ENCODE results near the gene ZNF556.

Gene ZNF556

DNA sequence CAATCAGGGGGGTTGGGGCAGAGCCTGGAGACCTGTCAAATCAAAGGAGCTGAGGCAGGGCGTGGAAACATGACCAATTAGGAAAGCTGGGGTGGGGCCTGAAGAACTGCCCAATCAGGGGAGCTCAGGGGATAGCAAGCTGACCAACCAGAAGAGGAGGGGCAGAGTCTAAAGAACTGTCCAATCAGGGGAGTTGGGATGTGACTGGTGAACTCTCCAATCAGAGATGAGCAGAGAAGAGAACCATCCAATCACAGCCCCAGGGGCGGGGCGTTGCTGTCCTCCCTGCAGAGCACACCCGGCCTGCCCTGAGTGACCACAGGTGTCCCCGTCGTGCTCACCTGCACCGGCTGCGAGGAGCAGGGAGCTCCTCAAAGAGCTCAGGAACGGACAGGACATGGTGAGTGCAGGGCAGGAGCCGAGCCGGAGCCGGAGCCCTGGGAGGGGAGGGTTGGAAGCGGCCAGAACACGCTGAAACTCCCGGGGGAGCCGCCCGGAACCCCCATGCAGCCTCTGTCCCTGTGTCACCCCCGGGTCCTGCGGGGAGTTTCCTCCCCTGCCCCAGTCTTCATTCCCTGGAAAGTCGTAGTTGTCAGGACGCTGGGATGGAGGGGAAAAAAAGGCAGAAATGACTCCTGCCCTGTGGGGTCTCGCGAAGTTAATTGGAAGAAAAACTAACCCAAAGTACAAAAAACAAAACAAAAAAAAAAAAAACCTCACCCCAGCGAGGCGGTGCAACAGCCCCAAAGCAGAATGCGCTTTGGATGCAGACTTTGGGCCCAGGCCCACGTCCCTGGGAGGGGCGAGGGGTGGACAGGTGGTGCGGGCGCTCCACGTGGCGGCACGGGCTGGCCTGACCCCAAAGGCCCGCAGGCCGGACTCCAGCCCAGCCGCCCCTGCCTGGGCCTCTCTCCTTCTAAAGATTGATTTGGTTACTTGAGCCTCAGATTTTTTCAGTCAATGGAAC lies at the start of gene ZNF556:
TSS of gene ZNF556 (plus strand) at position 311 of the 967 bp plus-strand sequence. CDS start at position 398, 87 bp downstream.
- DNase-seq, result no peak

- peak; percentile 100 for DNase-seq
Observed at GRCh38 chr19:2819540-2820111, 47.5 kb upstream of the ZNF556 start, which contains the start of gene ZNF554. ZNF554 (plus strand) TSS chr19:2819868; CDS start chr19:2820072, 204 bp downstream.

DNA sequence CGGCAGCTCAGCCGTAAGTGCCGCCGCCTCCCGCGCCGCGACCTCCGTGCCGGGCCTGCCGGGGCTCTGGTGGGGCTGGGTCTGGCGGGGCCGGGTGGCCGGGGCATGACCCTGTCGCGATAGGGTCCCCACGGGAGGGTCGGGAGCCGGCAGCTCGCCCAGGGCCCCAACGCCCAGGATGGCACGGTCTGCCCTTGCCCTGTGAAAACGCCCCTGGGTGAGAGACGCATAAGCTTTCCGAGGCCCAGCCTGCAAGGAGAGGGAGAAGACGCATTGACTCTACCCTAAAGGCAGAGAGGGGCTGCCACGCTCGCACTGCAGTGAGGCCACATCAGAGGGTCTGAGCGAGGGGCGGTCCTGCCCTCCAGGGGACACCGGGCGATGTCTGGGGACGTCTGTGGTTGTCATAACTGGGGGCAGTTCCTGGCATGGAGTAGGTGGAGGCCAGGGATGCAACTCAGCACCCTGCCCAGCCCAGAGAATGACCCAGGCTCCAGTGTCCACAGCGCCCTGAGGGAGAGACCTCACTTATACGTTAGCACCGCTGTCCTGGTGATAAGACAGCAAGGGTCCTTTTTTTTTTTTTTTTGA lies 46.9 kb upstream of the ZNF556 start:
- peak; percentile 16 for DNase-seq

- no peak for DNase-seq
Observed at GRCh38 chr19:2822846-2823245, 44.3 kb upstream of the ZNF556 start.

GRCh38 chr19:2823646-2824045 lies 43.5 kb upstream of the ZNF556 start:
- no peak for DNase-seq

DNA sequence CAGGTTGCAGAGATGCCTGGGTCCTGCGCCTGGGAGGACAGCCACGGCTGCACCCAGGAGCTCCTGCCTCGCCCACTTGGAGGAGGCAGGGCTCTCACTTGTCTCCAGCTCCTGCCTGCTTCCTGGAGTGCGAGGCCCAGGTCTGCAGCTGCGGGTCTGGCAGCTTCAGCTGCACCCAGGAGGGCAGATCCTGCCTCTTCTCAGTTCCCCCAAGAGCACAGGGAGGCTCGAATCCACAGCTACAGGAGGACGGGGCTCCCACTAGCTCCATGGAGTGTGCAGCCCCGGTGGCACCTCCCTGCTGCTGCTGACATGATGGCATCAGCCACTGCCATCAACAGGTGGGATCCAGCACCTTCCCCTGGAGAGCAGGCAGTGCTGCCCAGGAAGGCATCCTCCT lies 43.0 kb upstream of the ZNF556 start:
- DNase-seq, result no peak

DNA sequence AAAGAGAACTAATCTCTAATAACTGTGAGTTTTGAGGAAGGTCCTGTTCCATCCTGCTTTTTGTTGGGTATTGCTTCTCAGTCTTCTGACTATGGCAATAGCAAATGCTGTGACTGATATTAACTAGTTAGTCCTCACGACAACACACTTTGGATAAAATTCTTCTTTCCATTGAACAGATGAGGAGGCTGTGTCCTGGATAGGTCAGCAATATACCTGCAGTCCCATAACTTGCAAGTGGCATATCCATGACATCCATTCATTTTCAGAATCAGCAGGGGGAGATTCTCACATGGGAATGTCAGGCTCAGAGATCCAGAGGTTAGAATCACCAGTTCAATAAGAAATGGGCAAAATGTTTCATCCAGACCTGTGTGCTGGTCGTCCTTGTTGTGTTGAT lies 40.1 kb upstream of the ZNF556 start:
- no peak for DNase-seq

- no peak for DNase-seq
Observed at GRCh38 chr19:2827840-2828489, 39.2 kb upstream of the ZNF556 start.

GRCh38 chr19:2834294-2834871 lies 32.8 kb upstream of the ZNF556 start:
- no peak for DNase-seq

DNA sequence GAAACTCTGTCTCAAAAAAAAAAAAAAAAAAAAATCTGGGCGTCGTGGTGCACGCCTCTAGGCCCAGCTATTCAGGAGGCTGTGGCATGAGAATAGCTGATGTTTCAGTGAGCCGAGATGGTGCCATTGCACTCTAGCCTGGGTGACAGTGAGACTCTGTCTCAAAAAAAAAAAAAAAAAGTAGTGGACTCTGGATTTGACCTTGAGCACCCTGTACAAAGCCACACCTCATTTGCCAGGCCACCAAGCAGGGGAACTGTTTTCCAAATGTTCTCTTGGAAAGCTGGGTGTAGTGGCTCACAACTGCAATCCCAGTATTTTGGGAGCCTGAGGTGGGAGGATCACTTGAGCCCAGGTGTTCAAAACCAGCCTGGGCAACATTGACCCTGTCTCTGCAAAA lies 29.7 kb upstream of the ZNF556 start:
- DNase-seq, result no peak

GRCh38 chr19:2840794-2841791 lies 26.0 kb upstream of the ZNF556 start, which contains the start of gene ZNF555:
ZNF555 (plus strand) TSS chr19:2841475; CDS start chr19:2841573, 98 bp downstream.
- DNase-seq, result peak; percentile 100

DNA sequence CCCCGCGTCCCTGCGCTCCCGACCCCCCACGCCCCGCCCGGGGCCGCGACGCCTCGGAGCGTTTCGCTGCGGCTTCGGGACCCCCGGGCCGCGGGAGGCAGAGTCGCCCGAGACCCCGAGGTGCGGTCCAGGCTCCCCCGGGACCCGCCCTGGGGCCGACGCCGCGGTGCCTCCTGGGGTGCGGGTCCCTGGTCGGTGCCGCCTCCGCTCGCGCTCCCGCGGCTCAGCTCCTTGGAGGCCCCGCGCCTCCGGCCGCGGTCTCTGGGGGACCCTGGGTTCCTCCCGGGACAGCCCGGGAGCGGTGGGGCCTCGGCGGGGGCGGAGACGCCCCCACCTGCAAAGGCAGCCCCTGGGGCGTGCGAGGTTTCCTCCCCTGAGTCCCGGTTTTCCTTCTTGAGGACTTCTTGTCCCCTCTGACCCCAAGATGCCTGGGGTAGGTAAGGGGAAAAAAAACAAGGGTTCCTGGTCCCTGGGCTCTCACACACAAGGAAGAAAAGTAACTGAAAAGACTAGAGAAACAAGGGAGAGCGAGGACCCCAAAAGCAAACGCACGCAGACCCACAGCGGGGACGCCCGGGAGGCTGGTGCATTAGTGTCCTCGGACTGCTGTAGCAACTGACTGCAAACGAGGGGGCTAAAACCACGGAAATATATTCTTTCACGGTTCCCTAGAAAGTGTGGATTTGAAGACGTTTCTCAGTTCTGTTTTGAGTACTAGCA lies 25.1 kb upstream of the ZNF556 start:
- peak; percentile 7 for DNase-seq

DNA sequence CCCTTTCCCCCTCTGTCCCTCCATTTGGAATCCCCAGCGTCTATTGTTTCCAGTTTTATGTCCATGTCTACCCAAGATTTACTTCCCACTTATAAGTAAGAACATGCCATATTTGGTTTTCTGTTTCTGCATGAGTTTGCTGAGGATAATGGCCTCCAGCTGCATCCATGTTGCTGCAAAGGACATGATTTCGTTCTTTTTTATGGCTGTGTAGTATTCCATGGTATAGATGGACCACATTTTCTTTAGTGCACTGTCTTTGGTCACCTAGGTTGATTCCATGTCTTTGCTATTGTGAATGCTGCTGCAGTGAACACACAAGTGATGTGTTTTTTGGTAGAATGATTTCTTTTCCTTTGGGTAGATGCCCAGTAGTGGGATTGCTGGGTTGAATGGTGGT lies 22.0 kb upstream of the ZNF556 start:
- DNase-seq, result no peak

DNA sequence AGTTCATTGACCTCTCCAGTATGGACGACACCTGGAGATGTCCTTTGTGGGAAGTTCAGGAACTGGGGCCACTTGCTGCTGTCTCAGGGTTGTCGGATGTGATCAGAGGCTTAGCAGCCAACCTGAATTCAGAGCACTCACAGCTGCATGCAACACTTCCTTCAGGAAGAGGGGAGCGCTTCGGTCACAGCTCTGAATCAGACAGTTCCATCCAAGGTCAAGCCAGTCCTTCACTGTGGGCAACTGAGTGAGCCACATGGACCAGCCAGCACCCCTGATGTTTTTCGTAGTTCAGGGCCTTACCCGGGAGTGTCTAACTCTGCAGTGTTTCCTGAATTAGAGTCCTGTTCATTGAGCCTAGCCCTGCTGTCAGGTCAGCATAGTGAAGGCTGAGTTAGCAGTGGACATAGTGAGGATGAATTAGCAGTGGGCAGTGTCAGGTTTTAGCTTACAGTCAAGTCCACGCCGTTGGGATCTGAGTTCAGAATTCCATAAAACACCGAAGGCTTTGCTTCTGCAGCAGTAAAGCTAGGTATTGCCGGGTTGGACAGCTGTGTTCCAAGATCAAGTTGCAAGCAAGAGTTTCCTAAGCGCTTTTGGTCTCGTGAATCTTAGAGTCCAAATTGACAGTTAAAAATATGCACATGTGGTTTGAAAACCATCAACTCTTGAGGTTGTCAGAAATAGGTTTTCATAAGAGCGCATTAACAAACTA lies 20.8 kb upstream of the ZNF556 start:
- DNase-seq, result no peak

DNA sequence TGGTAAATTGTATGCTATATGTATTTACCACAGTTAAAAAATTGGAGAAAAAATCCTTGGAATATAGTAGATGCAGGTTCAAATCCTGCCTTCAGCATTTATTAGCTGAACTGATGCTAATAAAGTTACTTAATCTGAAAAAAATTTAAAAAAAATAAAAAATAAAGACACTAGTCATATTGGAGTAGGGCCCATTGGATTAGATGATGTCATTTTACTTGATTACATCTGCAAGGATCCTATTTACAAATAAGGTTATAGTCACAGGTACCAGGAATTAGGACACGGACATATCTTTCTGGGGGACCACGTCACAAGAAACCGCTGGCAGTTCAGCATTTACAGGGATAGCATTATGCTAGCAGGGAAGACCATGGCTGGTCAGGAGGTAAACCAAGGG lies 19.6 kb upstream of the ZNF556 start:
- DNase-seq, result no peak

GRCh38 chr19:2848616-2849015 lies 18.5 kb upstream of the ZNF556 start:
- no peak for DNase-seq

GRCh38 chr19:2850256-2850925 lies 16.7 kb upstream of the ZNF556 start:
- no peak for DNase-seq

DNA sequence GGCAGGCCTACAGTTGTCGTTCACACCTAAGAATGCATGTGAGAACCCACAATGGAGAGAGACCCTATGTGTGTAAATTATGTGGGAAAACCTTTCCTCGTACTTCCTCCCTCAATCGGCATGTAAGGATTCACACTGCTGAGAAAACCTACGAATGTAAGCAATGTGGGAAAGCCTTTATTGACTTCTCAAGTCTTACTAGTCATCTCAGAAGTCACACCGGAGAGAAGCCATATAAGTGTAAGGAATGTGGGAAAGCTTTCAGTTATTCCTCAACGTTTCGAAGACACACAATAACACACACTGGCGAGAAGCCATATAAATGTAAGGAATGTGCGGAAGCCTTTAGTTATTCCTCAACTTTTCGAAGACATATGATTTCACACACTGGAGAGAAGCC lies 14.5 kb upstream of the ZNF556 start:
- DNase-seq, result no peak

- no peak for DNase-seq
Observed at GRCh38 chr19:2853015-2853606, 14.0 kb upstream of the ZNF556 start.
